Measurements from ENCODE around the gene PTPRE.

The PTPRE gene

DNA sequence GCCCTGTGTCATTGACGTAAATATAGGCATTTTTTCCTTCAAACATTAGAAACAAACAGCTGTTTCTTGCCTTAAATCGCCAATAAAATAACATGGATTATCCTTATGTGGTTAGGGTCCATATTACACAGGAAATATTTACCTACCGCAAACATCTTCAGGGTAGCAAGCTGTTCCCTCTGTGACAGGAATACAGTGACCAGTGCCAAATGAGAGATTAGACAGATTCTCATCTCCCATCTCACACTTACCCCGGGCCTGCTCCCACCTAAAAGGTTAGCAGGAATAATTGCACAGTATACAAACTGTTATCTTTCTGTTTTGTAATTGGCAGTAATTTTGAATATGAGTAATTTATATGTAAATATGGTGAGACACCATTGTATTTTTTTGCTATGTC, 202.8 kb downstream of the PTPRE start:
- DNase-seq: no peak

GRCh38 chr10:128110339-128110738, 203.4 kb downstream of the PTPRE start:
- DNase-seq: no peak

- no peak for DNase-seq
These were observed 204.8 kb downstream of the PTPRE start for GRCh38 chr10:128111696-128112095.

GRCh38 chr10:128113026-128113425, 206.1 kb downstream of the PTPRE start:
- DNase-seq: no peak

GRCh38 chr10:128114901-128115300, 208.0 kb downstream of the PTPRE start:
- DNase-seq: no peak

DNA sequence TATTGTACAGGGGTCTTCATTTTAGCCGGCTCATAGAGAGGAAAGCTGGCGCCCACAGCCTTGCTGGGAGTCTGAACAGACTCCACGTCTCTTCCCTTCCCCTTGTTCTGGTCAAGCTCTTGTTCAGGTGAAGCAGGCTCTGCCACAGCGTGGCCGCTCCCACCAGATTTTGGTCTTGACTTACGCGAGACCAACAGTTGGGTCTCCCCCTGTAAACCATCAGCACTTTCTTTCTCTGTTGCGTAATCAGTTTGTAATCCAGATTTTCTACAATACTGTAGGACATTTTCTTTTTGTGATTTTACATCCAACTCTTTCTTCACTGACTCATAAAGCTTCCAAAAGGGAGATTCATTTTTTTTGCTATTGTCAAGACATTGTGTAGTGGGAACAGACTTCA, 208.5 kb downstream of the PTPRE start:
- DNase-seq: no peak

DNA sequence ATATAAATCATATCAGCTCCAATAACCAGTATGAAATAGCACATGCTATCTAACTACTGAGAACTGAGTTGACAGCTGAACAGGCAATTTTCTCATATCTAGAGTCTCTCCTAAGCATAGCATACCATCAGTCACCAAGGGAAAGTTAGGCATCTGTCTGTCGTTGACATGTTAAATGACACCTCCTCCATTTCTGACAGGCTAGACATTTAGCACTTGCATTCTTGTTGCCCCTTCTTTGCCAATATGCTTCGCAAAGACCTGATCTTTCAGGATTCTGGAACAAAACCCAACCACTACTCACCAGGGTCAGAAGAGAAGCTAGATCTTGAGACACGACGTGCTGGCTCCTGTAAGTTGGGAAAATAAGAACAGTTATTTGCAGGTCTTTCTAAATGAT, 209.3 kb downstream of the PTPRE start:
- no peak for DNase-seq

- DNase-seq: no peak
These were observed 210.1 kb downstream of the PTPRE start for GRCh38 chr10:128116851-128117615.

DNA sequence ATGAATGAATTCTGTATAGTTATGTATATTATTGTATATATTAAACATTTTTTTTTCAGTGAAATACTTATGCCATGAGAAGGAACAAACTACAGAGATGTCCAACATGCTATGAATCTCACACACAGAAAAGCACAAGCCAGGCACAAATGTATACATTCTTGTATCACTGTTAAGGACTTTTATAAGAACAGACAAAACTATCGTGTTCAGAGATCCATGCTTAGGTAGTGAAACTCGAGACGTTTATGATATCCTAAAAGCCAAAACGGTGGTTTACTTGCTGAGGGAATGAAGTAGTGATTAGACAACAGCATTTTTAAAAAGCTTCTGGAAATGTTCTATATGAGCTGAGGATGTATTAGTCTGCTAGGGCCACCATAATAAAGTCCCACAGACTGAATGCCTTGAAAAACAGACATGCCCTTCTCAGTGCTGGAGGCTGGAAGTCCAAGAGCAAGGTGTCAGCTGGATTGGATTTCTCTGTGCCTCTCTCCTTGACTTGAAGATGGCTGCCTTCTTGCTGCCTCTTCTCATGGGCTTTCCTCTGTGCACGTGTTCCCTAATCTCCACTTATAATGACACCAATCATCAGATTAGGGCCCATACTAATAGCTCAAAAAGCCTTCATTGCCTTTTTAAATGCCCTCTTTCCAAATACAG, 215.0 kb downstream of the PTPRE start:
- no peak for DNase-seq

DNA sequence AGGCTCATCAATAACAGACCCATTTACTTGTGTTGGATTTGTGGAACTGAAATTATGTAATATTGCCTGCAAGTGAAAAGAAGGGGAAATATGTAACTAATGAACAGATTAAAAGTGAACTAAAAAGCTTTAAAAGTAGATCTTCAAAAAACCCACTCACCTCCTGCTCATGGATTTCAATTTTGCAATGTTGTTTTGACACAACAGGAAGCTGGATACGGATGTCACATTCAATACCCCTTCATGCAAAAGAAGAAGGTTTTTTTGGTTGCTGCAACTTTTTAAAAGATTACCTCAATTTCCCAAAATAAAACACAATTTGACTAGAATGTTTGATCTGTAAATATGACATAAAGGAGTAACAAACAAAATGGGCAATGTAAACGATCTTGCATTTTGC, 216.0 kb downstream of the PTPRE start:
- DNase-seq: no peak

DNA sequence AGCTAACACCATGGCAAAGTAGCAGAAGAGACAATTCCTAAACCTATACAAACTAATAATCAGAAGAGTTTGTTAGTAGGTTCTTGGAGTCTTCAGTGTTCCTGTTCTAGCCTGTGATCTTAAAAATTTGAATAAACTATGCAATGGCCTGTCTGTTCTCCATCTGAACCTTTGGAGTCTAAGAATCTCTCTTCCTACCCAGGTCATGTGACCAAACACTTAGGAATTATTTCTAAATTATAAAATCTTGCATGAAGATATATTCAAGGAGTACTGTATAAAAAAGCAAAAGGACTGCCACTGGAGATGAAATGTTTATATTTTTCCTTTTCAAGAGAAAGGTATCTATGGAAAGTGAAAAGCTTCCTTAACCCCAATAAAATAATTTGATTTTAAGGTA, 216.9 kb downstream of the PTPRE start:
- DNase-seq: no peak

DNA sequence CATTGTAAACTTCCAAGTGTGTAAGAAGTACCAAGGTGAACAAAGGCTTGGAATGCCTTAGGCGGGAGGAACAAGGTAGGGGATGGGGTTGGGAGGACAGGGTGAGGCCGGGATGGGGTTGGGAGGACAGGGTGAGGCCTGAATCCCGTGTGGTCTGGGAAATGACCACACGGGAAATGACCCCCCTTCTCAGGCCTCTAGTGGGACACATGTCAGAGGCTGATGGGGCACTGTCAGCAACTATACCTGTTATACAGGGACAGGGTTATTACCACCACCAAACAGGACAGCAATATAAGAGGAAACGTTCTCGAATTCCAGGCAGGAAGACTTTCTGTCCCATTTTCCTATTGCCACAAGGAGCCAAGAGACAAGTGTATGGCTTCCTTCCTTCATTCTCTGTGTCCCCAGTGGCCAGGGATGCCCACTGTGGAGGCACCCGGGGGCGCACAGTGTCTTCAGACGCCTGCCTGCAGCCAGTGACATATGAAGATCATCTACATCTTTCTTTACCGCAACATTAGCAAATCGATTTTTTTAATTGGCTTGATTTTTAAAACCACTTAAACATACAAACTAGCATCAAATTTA, 218.0 kb downstream of the PTPRE start:
- no peak for DNase-seq

DNA sequence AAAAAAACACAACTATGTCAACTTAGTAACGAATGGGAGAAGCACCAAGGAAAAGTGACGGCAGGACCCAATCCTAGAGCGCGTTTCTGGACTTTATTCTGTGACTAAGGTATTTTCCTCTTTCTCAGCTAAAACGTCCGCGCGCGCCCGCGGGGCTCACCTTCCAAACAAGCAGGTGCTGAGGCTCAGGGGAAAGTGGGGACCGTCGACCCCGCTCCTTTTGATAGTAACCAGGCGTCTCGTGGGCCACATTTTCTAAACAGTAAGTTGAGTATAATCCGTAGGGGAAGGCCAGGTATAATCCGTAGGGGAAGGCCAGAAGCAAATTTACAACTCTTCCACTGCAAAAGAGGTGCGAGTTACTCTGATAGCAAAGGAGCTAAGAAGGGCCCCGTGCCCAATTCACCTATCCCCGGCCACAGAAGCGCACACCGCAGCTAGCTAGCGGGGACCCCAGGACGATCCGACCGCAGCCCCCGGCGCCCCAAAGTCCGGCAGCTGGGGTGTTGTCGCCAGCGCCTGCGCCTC, 218.6 kb downstream of the PTPRE start:
- DNase-seq: no peak

- peak; percentile 87 for DNase-seq
These were observed 219.3 kb downstream of the PTPRE start, which contains the start of gene MKI67 for GRCh38 chr10:128125944-128126764. Gene MKI67 (minus strand): TSS chr10:128126423. CDS start chr10:128125667, 756 bp downstream.

GRCh38 chr10:128128582-128128981, 221.7 kb downstream of the PTPRE start:
- DNase-seq: no peak

- DNase-seq: no peak
These were observed 223.1 kb downstream of the PTPRE start for GRCh38 chr10:128130051-128130450.
